Right lobe of liver (tissue), 4 donors: ENCODE data around the gene NGB.

Source experiments
- POLR2A ChIP-seq: fragments of 450-650 bp; IDR thresholded peaks from one replicate; pipeline ENCODE4 v1.6.1; 2017; ENCODE audit warnings: antibody characterized with exemption, mild to moderate bottlenecking
- TF ChIP-seq, protein P1 (sequence below), 4 donors: fragments of 200-600 bp in 3 of 4; fragments of 450-650 bp in 1 of 4; IDR thresholded peaks; one replicate each; pipeline versions ENCODE4 v1.5.1 to v1.8.0; 2016 to 2022; ENCODE audit warnings: antibody characterized with exemption in 4 of 4, mild to moderate bottlenecking in 2 of 4
- donor health status: DM: no; HTN: no; CAD: no.
- donor health status: DM: no; HTN: no; CAD: no.
- donor health status: DM: no; HTN: yes; CAD: no.

DNA sequence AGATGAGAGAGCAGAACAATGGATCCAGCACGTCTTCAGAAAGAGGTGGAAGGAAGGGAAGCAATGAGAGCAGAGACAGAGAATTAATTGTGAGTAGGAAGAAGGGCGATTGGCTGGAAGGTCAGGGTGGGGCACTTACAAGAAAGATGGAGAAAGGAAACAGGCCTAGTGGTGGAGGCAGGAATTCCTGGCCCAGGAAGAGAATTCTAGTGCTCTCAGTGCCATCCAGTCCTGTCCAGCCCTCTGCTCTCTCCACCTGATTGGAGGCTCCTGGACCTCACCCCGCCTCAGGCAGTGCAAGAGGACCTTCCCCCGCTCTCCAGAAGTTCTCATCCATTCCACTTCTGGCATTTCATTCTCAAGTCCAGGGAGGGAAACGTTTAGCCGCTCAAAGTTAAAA is 43.0 kb downstream of the NGB start:
- TF ChIP-seq, protein P1, sequence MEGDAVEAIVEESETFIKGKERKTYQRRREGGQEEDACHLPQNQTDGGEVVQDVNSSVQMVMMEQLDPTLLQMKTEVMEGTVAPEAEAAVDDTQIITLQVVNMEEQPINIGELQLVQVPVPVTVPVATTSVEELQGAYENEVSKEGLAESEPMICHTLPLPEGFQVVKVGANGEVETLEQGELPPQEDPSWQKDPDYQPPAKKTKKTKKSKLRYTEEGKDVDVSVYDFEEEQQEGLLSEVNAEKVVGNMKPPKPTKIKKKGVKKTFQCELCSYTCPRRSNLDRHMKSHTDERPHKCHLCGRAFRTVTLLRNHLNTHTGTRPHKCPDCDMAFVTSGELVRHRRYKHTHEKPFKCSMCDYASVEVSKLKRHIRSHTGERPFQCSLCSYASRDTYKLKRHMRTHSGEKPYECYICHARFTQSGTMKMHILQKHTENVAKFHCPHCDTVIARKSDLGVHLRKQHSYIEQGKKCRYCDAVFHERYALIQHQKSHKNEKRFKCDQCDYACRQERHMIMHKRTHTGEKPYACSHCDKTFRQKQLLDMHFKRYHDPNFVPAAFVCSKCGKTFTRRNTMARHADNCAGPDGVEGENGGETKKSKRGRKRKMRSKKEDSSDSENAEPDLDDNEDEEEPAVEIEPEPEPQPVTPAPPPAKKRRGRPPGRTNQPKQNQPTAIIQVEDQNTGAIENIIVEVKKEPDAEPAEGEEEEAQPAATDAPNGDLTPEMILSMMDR (IDR thresholded peaks at IDR 0.05), result no peak
- TF ChIP-seq POLR2A, result no peak
